ENCODE measurements around the gene DPT. TPM values are rescaled to one million over a fixed set of nuclear protein-coding genes. Genes with fewer than 3 reads are reported as not detected.

Gene DPT
- total and polyA plus RNA-seq, 2 of the 4 experiments (the other 2 are of a cell fraction), result not detected

GRCh38 chr1:168725060-168725459, 3.9 kb downstream of the DPT start:
- Histone ChIP-seq H3K4me1 (ENCODE audit: control insufficient read depth, insufficient read depth, low read length) (no peaks in the 10 kb centered on the region), H4K8ac (ENCODE audit: low read depth in 2 of 2, low read length in 2 of 2) (no peak overlapping the region), H3K4me2 (ENCODE audit: low read depth, low read length) (no peak overlapping the region), H2BK15ac (ENCODE audit: low read depth, low read length) (no peak overlapping the region), H3K36me3 (ENCODE audit: control insufficient read depth, insufficient read depth, low read length) (no peaks in the 10 kb centered on the region), H2AFZ (replicated peaks; ENCODE audit: low read length, poor library complexity) (no peak overlapping the region), H3K56ac (ENCODE audit: extremely low read depth, insufficient read depth, low read length) (no peak overlapping the region), H3K23ac (ENCODE audit: low read depth, low read length) (no peak overlapping the region), H3K9me1 (ENCODE audit: insufficient read depth, low read length) (no peaks in the 10 kb centered on the region), H3K9ac (ENCODE audit: low read depth, low read length) (no peak overlapping the region), H2AK9ac (replicated peaks; ENCODE audit: low read depth, low read length, poor library complexity) (no peak overlapping the region), H2BK120ac (ENCODE audit: low read depth, low read length) (no peak overlapping the region), H2BK5ac (ENCODE audit: low read depth, low read length, poor library complexity, severe bottlenecking) (no peak overlapping the region), H3K4ac (ENCODE audit: low read depth, low read length) (no peak overlapping the region), H3K27me3 (ENCODE audit: control insufficient read depth, insufficient read depth, low read length) (no peaks in the 10 kb centered on the region), H4K20me1 (ENCODE audit: insufficient read depth, low read length) (no peaks in the 10 kb centered on the region), H4K5ac (ENCODE audit: low read depth, low read length) (no peak overlapping the region), H3K14ac (replicated peaks; ENCODE audit: low read depth, low read length) (no peak overlapping the region), H2BK20ac (ENCODE audit: low read depth, low read length) (no peak overlapping the region), H2AK5ac (ENCODE audit: low read depth, low read length) (no peak overlapping the region), H3K18ac (ENCODE audit: low read depth, low read length) (no peak overlapping the region), H3K27ac (ENCODE audit: insufficient read depth, low read length) (no peak overlapping the region), H4K91ac (ENCODE audit: insufficient read depth, low read depth, low read length) (no peak overlapping the region), H3K79me1 (ENCODE audit: low read depth in 1 of 2, low read length in 2 of 2) (no peaks in the 10 kb centered on the region), H3K9me3 (ENCODE audit: control insufficient read depth, insufficient read depth, low read length) (no peaks in the 10 kb centered on the region), H3K4me3 (ENCODE audit: insufficient read depth, low read depth, low read length) (no peak overlapping the region)
- WGBS, 2 experiments (ENCODE audit: extremely low coverage in 2 of 2, insufficient read length in 1 of 2), result no CpG with 5 or more reads among the region's 2 CpGs
- TF ChIP-seq MAZ (IDR thresholded peaks at IDR 0.05; ENCODE audit: borderline replicate concordance, low read depth, low read length), result no peak
- no peak for TF ChIP-seq SMC3 (IDR thresholded peaks at IDR 0.05; ENCODE audit: low read depth, low read length)
- TF ChIP-seq CHD1 (IDR thresholded peaks at IDR 0.05; ENCODE audit: low read depth, low read length), result no peak
- TF ChIP-seq FOS (IDR thresholded peaks at IDR 0.05; ENCODE audit: low read depth, low read length), result no peak
- TF ChIP-seq ELK1 (IDR thresholded peaks at IDR 0.05; ENCODE audit: borderline replicate concordance, low read depth, low read length), result no peak
- TF ChIP-seq MAFK (IDR thresholded peaks at IDR 0.05; ENCODE audit: low read depth, low read length), result no peak
- TF ChIP-seq POLR2A (IDR thresholded peaks at IDR 0.05; ENCODE audit: low read depth, low read length), result no peak
- no peak for TF ChIP-seq RCOR1 (IDR thresholded peaks at IDR 0.05; ENCODE audit: insufficient replicate concordance, low read length)
- TF ChIP-seq MXI1 (IDR thresholded peaks at IDR 0.05; ENCODE audit: borderline replicate concordance, low read depth, low read length), result no peak
- TF ChIP-seq CEBPB (IDR thresholded peaks at IDR 0.05; ENCODE audit: low read depth, low read length), result no peak
- no peak for TF ChIP-seq RAD21 (IDR thresholded peaks at IDR 0.05; ENCODE audit: low read length)
- no peak for TF ChIP-seq BHLHE40 (IDR thresholded peaks at IDR 0.05; ENCODE audit: low read depth, low read length)
- TF ChIP-seq, protein P1, sequence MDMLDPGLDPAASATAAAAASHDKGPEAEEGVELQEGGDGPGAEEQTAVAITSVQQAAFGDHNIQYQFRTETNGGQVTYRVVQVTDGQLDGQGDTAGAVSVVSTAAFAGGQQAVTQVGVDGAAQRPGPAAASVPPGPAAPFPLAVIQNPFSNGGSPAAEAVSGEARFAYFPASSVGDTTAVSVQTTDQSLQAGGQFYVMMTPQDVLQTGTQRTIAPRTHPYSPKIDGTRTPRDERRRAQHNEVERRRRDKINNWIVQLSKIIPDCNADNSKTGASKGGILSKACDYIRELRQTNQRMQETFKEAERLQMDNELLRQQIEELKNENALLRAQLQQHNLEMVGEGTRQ (IDR thresholded peaks at IDR 0.05; ENCODE audit: low read depth, low read length), result no peak
- ChIA-PET CTCF (no interaction called here), POLR2A (ENCODE audit: unreplicated experiment) (no interaction called here)
- DNase-seq (no peak), ATAC-seq (ENCODE audit: low read depth) (no peak)
- dilution Hi-C loops (cut with HindIII; ENCODE audit: low sequenced_read_pairs, unreplicated experiment) (no loop called here), in situ Hi-C loops (cut with MboI; ENCODE audit: low sequenced_read_pairs) (no loop called here), intact Hi-C loops (cut with micrococcal nuclease) (no loop called here)
- no TSS peak for BruUV-seq (replicated peaks)
